ENCODE data around the gene TMEM106B.

The TMEM106B gene

DNA sequence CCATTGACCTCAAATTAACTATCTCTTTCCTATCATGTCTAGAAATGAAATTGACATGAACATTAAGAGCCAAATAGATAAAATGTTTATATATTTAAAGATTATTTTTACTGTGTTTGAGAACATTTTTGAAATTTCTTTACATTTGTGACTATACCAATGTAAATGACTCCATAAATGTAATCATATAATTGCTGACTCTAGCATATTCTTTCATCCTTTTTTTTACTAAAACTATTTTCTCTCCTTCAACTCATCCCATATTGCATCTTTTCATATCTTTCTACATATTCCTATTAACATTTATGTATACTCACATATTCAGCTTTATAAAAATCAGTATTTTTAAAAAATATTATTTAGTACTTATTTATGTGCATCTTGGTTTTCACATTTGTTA, 16.9 kb downstream of the TMEM106B start:
- no peak for DNase-seq (ENCODE audit: low read depth)

DNA sequence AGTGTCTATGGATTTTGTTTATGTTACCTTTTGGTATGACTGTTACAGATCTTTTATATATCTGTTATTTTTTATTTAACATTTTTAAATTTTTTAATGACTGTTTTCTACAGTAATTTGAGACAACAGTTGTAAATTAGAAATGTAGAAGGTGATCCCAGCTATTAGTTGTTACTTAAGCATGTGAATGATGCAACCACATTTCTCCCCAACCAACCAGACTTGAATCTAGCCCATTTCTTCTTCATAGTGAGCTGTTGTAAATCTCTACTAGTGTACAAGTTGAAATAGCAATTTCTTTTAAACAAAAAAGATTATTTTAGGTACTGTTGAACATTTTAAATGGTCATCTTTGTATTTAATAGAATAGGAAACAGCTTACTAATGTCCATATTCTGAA, 18.0 kb downstream of the TMEM106B start:
- DNase-seq (ENCODE audit: low read depth), result no peak

DNA sequence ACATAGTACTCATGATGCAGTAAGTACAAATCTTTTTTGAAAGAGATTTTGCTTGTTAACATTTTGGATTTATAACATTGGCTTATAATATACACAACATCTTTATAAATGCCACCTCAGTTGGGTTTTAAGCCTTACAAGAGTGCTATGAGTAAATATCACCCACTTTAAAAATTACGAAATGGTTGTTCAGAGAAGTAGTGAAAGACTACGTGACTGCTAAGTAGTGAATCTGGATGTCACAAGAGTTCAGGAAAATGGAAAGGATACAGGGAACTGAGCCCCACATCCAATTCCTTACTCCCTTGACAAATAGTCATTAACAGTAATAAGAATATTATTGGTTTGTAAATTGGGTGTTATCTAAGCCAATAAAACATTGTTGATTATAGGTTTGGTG, 20.0 kb downstream of the TMEM106B start:
- no peak for DNase-seq (ENCODE audit: low read depth)

DNA sequence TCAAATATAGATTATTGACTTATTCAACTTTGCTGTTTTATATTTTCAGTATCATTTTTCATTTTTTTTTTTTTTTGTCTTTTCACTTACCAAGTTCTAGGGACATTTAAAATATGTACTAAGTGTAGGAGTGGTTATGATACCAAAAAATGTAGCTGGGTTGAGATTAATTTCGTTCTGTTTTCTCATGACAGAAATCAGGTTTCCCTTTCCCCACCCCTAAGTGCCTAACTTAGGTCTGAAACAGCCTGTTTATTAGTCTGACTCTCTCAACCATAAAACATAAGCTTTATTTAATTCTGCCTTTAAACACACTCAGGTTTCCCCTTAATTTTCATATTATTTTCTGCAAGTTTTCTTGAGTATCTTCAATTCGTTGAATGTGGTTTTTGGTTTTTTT, 22.1 kb downstream of the TMEM106B start:
- DNase-seq (ENCODE audit: low read depth), result no peak

DNA sequence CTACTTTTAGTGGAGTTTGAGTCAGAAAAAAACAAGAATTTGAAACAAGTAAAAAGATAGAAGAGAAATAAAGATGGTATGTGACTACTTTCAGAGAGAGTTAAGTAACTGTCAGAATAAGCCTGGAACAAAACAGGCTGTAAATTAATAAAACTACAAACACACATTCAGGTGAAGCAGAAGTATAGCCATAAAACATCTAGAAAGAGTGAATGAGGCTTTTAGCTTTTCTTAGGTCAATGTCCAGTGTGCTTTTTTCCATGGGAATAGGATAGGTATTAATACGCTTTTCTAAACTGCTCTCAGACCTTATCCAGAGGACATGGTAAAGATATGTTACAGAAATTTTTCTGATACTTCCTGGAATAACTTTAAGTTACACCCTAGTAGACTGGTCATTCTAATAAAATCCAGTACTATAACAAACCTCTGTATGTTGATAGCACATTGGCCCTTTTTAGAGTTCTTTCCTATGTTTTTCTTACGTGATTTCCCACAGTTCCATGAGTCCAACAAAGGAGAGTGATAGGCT, 23.3 kb downstream of the TMEM106B start:
- DNase-seq (ENCODE audit: low read depth), result no peak

DNA sequence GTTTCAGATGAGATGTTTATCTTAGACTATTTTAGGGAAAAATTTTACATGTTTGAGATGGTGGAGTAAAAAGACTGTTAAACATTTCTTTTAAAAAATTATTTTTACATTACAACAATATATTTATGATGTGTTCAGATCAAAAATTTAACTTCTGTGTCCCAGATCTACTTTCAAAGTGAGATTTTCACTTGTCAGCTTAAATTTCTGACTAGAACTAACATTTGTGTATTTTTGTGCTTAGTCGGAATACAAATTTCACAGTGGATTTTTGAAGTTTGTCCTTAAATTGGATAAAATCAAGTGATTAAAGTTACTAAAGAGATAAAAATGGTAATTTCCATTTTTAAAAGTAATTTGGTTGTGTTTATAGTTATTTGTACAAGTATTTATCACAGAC, 24.9 kb downstream of the TMEM106B start:
- no peak for DNase-seq (ENCODE audit: low read depth)

DNA sequence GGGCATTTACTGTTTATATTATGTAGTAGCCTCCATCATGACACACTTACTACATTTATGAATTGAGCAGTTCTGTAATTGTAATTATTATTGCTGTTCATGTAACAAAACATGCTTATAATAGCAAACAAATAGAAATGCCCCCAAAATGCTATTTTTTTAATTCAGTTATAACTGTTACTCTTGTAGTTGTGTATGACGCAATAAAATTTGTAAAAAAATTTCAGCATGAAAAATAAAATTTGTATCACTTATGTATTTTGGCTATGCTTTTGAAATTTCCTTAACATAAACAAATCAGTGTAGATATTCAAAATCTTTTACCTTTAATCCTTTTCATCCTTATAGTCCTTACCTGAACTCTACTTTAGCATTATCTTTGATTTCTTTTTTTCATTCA, 25.9 kb downstream of the TMEM106B start:
- no peak for DNase-seq (ENCODE audit: low read depth)

DNA sequence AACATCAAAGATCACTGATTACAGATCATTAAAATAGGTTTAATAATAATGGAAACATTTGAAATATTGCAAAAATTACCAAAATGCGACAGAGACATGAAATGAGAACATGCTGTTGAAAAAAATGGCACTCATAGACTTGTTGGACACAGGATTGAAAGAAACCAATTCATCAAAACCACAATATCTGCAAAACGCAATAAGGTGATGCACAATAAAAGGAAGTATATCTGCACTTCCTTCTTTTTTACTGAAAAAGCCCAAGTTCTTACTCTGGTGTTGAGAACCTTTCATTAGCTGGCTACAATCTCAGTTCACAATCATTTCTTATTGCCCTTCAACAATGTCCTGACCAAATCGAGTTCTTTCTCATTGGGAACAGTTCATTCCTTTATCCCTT, 28.7 kb downstream of the TMEM106B start:
- no peak for DNase-seq (ENCODE audit: low read depth)

DNA sequence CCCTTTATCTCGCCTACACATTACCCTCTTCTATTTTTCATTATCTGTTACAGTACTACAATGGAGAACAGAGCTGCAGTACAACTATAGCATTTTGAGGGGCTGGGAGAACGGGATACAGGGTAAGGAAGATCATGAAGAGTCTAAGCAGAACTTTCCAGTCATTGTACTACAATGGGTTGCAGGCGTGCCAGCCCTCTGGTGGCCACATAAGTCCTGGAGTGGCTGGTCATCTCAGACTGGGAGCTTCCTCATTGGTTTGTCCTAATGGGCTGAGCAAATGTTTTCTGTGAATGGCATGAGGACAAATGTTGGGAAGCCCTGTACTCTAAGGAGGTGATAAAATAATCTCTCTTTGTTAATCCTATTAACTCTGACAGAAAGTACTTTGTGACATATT, 33.0 kb downstream of the TMEM106B start:
- no peak for DNase-seq (ENCODE audit: low read depth)

DNA sequence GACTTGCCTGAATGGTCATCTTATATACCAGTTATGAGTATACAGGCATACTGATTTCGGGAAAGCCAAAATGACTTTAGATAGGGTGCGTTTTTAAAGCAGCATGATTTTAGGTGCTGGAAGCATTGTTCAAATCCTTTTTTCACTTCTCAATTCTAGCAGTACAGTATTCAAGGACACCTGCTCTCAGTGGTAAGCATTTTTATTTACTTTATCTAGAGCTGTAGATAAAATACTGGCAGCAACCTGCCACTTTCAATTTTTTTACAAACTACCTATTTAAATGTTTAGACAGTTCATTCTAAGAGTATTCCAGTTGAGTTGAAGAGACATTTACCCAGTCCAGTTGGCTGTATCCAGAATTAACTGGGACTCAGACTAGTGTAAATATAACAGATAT, 33.6 kb downstream of the TMEM106B start:
- DNase-seq (ENCODE audit: low read depth), result no peak

DNA sequence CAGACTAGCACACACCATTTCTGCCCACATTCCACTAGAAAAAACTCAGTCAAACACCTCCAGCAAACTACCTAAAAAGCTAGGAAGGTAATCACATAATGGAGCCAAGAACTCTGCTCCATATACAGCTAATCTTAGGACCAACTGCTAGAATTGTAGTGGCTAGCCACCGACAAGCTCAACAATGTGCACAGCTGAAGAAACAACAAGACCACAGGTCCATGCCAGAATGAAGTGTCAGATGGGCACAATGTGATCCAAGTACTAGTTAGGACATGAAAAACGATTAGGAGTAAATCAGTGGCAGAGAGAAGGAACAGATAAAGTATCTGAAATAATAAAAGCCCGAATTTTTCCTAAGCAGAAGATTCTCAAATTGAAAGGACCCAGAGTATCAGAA, 38.6 kb downstream of the TMEM106B start:
- no peak for DNase-seq (ENCODE audit: low read depth)

DNA sequence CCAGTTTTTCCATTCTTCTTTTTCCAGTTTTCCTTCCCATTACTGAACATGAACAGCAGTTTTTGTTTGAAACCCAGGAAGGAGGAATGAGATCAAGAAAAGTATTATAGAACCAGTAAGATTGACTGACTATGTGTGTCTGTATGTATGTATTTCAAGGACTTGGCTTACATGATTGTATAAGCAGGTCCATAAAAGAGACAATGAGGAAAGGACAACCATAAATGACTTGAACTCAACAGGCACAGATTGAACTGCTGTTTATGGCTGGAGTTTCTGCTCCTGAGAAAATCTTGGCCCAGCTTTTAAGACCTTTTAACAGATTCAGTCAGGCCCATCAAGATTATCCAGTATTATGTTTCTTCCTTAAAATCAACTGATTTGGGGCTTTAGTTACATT, 39.1 kb downstream of the TMEM106B start:
- DNase-seq (ENCODE audit: low read depth), result no peak

DNA sequence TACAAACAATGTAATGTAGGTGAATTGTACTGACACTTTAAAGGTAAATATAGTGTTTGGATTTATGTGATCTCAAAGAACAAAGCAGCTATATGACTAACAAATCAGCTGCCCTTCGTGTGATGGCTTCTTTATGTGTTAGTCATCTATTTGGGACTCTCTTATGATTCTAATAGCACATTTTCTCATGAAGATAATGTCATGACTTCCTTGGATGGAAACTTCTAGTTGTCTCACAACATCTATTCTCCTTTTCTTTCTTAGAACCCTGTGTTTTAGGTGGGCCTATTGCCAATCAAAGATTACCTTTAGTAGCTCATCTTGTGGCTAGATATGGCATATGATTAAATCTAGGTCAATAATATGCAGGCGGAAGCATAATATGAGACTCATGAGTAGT, 45.0 kb downstream of the TMEM106B start:
- DNase-seq (ENCODE audit: low read depth), result no peak

DNA sequence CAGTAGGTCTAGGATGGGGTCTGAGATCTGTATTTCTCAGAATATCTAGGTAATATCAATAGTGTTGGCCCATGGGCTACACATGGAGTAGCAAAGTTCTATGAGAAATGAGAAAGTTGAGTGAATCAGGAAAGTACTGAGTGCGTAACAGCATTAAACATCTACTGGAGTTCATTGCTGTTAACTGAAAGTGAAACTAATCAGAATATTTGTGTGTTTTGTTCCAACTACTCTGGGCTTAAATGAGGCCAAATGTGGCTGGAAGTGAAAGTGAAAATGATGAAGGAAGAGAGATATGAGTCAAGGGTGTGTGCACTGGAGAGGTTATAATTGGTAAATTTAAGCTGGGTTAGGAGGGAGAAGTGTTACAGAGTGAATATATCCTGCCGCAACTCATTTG, 46.5 kb downstream of the TMEM106B start:
- DNase-seq (ENCODE audit: low read depth), result no peak

DNA sequence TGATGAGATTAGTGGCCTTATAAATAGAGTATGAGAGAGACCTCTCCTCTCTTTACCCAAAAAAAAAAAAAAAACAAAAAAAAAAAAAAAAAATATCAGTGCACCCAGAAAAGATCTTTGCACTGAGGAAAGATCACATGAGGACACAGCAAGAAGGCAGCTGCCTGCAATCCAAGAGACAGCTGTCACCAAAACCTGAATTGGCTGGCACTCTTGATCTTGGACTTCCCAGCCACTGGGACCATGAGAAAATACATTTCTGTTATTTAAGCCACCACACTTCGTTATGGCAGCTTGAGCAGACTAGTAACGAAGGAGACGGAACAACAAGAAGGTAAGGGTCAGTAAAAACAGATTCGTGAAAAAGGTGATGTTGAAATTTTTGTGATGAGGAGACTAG, 47.0 kb downstream of the TMEM106B start:
- DNase-seq (ENCODE audit: low read depth), result no peak

DNA sequence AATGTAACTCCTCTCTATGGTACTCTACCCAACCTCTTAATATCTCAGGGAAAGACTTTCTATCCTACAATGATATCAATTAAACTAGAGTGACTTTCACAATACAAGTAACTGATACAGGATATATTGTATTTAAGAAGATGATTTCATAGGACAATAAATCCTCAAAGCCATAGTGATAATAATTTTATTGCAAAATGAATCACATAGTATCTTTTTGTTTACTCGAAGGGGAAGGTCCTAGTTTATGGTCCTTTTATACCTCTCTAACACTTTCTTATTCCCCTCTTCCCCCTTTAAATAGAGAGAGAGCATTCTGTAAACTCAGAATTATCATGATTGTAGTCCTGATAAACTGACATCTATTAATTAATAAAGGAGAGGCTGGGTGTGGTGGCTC, 56.4 kb downstream of the TMEM106B start:
- DNase-seq (ENCODE audit: low read depth), result no peak

DNA sequence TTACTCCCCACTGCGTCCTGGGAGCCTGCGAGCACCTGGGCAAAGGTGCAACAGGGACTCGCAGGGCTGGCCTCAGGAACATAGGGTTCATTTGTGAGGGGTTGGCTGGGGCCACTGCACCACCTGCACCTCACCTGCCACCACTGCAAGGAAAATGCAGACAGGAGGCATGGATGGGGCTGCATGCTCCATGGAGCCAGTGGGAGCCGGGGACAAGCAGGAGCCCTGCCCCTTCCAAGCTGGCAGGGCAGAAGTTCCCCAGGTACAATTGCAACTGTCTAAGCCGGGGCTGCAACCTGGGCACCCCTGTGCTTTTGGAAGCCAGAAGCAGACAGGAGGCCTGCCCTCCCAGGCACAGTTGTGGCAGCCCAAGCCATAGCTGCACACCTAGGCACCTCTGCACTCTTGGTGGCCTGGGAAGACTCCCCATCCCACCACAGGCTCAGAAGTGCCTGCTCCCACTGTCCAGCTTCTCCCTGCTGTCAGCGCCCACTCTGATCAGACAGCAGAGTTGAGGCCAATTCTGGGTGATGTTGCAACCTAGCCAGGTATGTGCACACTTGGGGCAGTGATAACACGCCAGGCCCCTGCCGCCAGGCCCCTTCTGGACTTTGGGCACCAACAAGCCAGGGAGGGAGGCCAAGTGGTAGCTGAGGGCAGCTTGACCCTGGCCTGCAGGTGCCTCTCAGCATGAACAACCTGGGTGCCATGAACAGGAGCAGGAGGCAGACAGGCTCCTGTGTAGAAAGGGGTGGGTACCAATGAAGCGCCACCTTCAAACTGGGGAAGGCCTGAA, 58.2 kb downstream of the TMEM106B start:
- no peak for DNase-seq (ENCODE audit: low read depth)

DNA sequence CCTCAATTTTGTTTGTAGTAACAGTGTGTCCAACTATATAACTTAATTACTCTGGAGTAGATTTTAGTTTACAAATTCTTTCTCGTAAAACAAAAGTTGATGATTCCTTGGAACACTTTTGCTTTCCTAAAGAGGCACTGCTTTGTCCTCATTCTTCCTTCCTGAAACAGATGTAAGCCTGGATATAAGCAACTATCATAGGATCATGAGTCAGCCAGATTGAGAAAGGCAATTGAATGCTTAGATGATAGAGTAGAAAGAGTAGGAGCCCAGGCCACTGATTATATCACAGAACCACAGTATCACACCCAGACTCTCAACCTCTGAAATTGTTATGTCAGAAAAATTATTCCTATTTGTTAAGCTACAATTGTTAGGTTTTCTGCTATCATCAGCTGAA, 69.9 kb downstream of the TMEM106B start:
- no peak for DNase-seq (ENCODE audit: low read depth)

DNA sequence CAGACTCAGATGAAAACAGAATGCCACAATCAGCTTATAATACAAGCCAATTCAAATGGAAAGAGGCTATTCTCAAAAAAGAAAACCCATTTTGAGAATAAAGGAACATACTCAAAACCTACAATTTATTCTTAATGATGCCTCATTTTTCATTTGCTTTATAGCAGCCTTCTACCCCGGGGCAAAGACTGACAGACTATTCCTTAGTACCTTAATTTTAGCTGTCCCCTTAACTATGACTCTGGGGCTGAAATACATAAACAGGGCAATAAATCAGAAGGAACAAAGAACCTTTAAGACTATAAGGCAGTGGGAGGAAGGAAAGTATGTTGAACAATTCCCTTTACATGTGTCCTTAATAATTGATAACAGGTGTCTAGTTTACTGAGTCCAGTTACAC, 76.8 kb downstream of the TMEM106B start:
- no peak for DNase-seq (ENCODE audit: low read depth)

DNA sequence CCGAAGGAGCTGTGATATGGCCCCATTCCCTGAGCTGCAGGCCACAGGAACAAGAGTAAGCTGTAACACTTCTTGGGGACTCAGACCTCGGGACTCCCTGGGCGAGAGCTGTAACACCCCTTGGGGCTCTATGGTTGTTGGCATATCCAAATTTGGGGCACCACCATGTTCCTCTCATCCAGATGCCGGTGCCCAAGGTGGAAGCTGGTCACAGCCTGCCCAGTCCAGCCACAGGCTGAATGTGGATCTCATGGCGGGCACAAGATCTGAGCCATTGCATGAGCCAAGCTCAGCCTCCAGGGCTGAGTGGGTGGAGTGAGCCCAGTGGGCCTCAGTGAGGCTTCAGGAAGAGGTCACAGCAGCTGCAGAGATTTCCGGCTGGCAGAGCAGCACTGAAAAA, 78.9 kb downstream of the TMEM106B start:
- no peak for DNase-seq (ENCODE audit: low read depth)

DNA sequence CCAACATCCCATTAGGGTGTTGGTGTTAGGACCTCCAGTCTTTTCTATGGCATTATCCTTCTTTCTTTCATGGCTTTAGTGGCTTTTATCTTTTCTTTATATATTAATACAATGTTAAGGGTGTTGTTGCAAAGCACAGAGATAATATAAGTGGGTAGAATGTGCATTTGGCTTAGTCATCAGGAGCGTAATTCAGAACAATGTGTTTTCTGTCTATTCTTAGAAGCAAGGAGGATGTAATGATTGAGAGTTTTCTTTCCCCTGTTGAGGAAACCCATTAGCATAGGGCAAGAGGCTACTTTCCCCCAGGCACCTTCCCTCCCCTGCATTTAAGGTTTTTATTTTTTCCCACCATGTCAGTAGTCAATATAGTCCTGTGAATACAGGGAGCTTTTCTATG, 79.7 kb downstream of the TMEM106B start:
- DNase-seq (ENCODE audit: low read depth), result no peak

DNA sequence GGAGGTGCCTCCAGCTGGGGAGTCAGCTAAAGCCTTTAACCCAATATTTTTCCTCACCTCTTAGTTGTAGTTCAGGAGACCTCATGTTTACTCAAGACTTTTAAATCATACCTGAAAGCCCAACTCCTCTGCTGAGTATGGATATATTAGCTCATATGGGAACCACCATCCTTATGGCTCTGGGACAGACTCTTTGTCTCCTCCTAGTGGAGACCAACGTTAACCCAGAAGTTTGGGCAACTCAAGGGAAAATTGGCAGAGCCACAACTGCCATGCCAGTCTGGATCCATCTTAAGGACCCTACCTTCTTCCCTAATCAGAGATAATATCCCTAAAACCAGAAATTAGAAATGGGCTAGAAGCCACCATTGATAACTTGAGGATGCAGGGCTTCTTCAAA, 80.8 kb downstream of the TMEM106B start:
- DNase-seq (ENCODE audit: low read depth), result no peak
